Measurements from ENCODE around the gene STIM2. TPM values are rescaled to one million over a fixed set of nuclear protein-coding genes. Genes with fewer than 3 reads are reported as not detected.
A peak's percentile ranks its signal among the peaks of the same experiment; 100 is the strongest.
"Not testable (repeated sequence)": the region's sequence is repeated elsewhere in the genome, so short reads cannot be mapped to it uniquely, and the experiment has no call there.

The STIM2 gene
- total and polyA plus RNA-seq, 10 donors, result 26.8 to 66.6 (median 49.1) TPM

- Histone ChIP-seq H3K4me3 (no peak overlapping the region), H3K4me1 (peaks cover 0 to 26% (median 2%) of the 10 kb centered on the region in 6 donors), H3K27ac (no peak overlapping the region), H3K9me3 (no peaks in the 10 kb centered on the region), H3K36me3 (peaks cover 0 to 7% (median 0%) of the 10 kb centered on the region in 6 donors), H3K27me3 (replicated peaks in 1 of 7) (no peaks in the 10 kb centered on the region)
- no peak for DNase-seq
- WGBS, 5 donors, result 85 to 95% (median 93%) methylated on average over 1 of the region's 1 CpG
- intact Hi-C loops (cut with DNase I; ENCODE audit: low total_unique reads), result no loop called here
- no peak for TF ChIP-seq POLR2AphosphoS5 (IDR thresholded peaks at IDR 0.05)
These were observed 104.4 kb downstream of the STIM2 start for GRCh38 chr4:26964994-26965393.

DNA sequence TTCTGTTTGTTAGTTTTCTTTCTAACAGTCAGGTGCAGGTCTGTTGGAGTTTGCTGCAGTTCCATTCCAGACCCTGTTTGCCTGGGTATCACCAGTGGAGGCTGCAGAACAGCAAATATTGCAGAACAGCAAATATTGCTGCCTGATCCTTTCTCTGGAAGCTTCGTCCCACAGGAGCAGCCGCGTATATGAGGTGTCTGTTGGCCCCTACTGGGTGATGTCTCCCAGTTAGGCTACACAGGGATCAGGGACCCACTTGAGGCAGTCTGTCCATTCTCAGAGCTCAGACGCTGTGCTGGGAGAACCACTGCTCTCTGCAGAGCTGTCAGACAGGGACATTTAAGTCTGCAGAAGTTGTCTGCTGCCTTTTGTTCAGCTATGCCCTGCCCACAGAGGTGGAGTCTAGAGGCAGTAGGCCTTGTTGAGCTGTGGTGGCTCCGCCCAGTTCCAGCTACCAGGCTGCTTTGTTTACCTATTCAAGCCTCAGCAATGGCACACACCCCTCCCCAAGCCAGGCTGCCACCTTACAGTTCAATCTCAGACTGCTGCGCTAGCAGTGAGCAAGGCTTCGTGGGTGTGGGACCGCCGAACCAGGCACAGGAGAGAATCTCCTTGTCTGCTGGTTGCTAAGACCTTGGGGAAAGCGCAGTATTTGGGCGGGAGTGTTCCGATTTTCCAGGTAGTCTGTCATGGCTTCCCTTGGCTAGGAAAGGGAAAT is 115.0 kb downstream of the STIM2 start:
- H3K4me3 ChIP-seq; H3K36me3 ChIP-seq; H3K27me3 ChIP-seq (replicated peaks in 1 of 7); H3K9me3 ChIP-seq; H3K27ac ChIP-seq; intact Hi-C loops (cut with DNase I; ENCODE audit: low total_unique reads): not testable (repeated sequence)
- WGBS, 5 donors, result 88 to 97% (median 96%) methylated on average over 11 to 12 of the region's 12 CpGs
- peaks cover 0 to 43% (median 6%) of the 10 kb centered on the region in 6 donors for H3K4me1 ChIP-seq
- DNase-seq, result peak; percentile 47

DNA sequence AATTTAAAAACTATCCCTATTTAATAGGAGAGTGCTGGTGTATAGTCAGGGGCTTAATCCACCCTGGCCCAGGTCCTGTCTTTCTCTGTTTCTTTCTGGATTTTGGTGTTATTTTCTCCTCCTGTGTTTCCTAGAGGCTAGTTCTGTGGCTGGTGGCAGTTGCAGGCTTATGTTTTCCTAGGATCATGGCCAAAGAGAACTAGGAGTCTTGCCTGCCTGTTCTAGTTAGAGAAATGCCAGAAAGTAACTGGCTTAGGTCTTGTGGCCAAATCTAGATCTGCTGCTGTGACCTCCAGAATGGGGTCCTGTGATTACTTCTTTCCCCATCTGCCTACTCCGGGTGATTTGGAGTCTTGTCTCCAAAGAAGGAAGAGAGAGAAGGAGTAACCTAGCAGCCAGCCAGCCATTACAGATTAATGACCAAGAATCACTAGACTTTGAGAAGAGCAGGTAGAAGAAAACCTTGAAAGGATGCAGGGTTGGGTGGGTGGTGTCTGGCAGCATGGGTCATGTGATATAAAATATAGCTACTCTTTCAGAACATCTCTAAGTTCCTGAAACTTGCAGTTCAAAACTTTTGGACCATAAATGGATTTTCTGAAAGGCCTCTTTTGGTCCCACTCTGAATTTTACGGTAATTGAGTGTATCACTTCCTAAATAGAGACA is 117.9 kb downstream of the STIM2 start:
- no peak for TF ChIP-seq POLR2A (IDR thresholded peaks at IDR 0.05)
- no peak for TF ChIP-seq POLR2AphosphoS5 (IDR thresholded peaks at IDR 0.05)
- TF ChIP-seq, protein P1, sequence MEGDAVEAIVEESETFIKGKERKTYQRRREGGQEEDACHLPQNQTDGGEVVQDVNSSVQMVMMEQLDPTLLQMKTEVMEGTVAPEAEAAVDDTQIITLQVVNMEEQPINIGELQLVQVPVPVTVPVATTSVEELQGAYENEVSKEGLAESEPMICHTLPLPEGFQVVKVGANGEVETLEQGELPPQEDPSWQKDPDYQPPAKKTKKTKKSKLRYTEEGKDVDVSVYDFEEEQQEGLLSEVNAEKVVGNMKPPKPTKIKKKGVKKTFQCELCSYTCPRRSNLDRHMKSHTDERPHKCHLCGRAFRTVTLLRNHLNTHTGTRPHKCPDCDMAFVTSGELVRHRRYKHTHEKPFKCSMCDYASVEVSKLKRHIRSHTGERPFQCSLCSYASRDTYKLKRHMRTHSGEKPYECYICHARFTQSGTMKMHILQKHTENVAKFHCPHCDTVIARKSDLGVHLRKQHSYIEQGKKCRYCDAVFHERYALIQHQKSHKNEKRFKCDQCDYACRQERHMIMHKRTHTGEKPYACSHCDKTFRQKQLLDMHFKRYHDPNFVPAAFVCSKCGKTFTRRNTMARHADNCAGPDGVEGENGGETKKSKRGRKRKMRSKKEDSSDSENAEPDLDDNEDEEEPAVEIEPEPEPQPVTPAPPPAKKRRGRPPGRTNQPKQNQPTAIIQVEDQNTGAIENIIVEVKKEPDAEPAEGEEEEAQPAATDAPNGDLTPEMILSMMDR (IDR thresholded peaks at IDR 0.05 in 8 of 11, conservative IDR thresholded peaks at IDR 0.05 in 3 of 11), result no peak
- H3K4me3 ChIP-seq, result no peak overlapping the region
- WGBS, 5 donors, result 77 to 88% (median 78%) methylated on average over 2 of the region's 2 CpGs

GRCh38 chr4:26984896-26985295 is 124.3 kb downstream of the STIM2 start:
- 81 to 87% (median 85%) methylated on average over 3 of the region's 3 CpGs for WGBS, 5 donors

More for the DNA sequence above, 117.9 kb downstream of the STIM2 start:
- peaks cover 0 to 33% (median 6%) of the 10 kb centered on the region in 6 donors for H3K4me1 ChIP-seq
- H3K27ac ChIP-seq, result peak overlapping the region in 2 of 8 donors; percentile 17 to 48
- no peaks in the 10 kb centered on the region for H3K27me3 ChIP-seq (replicated peaks in 1 of 7)
- H3K36me3 ChIP-seq, result peaks cover 0 to 8% (median 0%) of the 10 kb centered on the region in 6 donors
- H3K9me3 ChIP-seq, result no peaks in the 10 kb centered on the region
- DNase-seq, result no peak
- intact Hi-C loops (cut with DNase I; ENCODE audit: low total_unique reads), result no loop called here

More at GRCh38 chr4:26984896-26985295, 124.3 kb downstream of the STIM2 start:
- no peaks in the 10 kb centered on the region for H3K27me3 ChIP-seq (replicated peaks in 1 of 7)
- H3K27ac ChIP-seq, result no peak overlapping the region
- intact Hi-C loops (cut with DNase I; ENCODE audit: low total_unique reads), result no loop called here
- TF ChIP-seq, protein P1 (IDR thresholded peaks at IDR 0.05 in 8 of 11, conservative IDR thresholded peaks at IDR 0.05 in 3 of 11), result no peak
- TF ChIP-seq POLR2AphosphoS5 (IDR thresholded peaks at IDR 0.05) (no peak), POLR2A (IDR thresholded peaks at IDR 0.05) (no peak)
- peaks cover 0 to 8% (median 0%) of the 10 kb centered on the region in 6 donors for H3K36me3 ChIP-seq
- H3K9me3 ChIP-seq, result no peaks in the 10 kb centered on the region
- peaks cover 9 to 37% (median 18%) of the 10 kb centered on the region in 6 donors for H3K4me1 ChIP-seq
- no peak overlapping the region for H3K4me3 ChIP-seq
- no peak for DNase-seq

Data from spleen (tissue), 11 donors.